ENCODE data around the gene DUSP15.

Gene DUSP15

GRCh38 chr20:31897541-31897940, 27.2 kb upstream of the DUSP15 start:
- DNase-seq: no peak
- H3K36me3 ChIP-seq: no peaks in the 10 kb centered on the region
- no peaks in the 10 kb centered on the region for H3K4me1 ChIP-seq
- H3K9me3 ChIP-seq: no peaks in the 10 kb centered on the region
- TF ChIP-seq, protein P1, sequence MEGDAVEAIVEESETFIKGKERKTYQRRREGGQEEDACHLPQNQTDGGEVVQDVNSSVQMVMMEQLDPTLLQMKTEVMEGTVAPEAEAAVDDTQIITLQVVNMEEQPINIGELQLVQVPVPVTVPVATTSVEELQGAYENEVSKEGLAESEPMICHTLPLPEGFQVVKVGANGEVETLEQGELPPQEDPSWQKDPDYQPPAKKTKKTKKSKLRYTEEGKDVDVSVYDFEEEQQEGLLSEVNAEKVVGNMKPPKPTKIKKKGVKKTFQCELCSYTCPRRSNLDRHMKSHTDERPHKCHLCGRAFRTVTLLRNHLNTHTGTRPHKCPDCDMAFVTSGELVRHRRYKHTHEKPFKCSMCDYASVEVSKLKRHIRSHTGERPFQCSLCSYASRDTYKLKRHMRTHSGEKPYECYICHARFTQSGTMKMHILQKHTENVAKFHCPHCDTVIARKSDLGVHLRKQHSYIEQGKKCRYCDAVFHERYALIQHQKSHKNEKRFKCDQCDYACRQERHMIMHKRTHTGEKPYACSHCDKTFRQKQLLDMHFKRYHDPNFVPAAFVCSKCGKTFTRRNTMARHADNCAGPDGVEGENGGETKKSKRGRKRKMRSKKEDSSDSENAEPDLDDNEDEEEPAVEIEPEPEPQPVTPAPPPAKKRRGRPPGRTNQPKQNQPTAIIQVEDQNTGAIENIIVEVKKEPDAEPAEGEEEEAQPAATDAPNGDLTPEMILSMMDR (IDR thresholded peaks at IDR 0.05; ENCODE audit: low read depth, low read length): no peak
- no peak overlapping the region for H3K4me3 ChIP-seq (ENCODE audit: low read depth, low read length)
- no peaks in the 10 kb centered on the region for H3K27me3 ChIP-seq

DNA sequence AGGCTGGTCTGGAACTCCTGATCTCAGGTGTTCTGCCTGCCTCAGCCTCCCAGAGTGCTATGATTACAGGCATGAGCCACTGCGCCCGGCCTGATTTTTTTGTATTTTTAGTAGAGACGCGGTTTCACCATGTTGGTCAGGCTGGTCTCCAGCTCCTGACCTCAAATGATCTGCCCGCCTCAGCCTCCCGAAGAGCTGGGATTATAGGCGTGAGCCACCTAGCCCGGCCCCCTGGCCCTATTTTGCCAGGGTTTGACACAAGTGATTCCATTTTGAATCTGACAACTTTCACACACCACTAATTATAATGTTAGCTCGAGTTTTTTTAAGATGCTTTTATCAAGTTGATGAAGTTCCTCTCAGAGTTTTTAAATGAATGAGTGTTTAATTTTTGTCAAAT, 25.7 kb upstream of the DUSP15 start:
- H3K4me1 ChIP-seq: no peaks in the 10 kb centered on the region
- TF ChIP-seq, protein P1 (IDR thresholded peaks at IDR 0.05; ENCODE audit: low read depth, low read length): no peak
- DNase-seq: no peak
- H3K27me3 ChIP-seq: no peaks in the 10 kb centered on the region
- no peaks in the 10 kb centered on the region for H3K9me3 ChIP-seq
- no peaks in the 10 kb centered on the region for H3K36me3 ChIP-seq
- H3K4me3 ChIP-seq (ENCODE audit: low read depth, low read length): no peak overlapping the region

- DNase-seq: no peak
- TF ChIP-seq, protein P1 (IDR thresholded peaks at IDR 0.05; ENCODE audit: low read depth, low read length): no peak
- H3K36me3 ChIP-seq: no peaks in the 10 kb centered on the region
These were observed 24.8 kb upstream of the DUSP15 start for GRCh38 chr20:31894980-31895675.

GRCh38 chr20:31890646-31891045, 20.3 kb upstream of the DUSP15 start:
- Histone ChIP-seq H3K4me1 (no peaks in the 10 kb centered on the region), H3K4me3 (ENCODE audit: low read depth, low read length) (no peak overlapping the region), H3K36me3 (no peaks in the 10 kb centered on the region), H3K27me3 (no peaks in the 10 kb centered on the region), H3K9me3 (no peaks in the 10 kb centered on the region)
- TF ChIP-seq, protein P1 (IDR thresholded peaks at IDR 0.05; ENCODE audit: low read depth, low read length): no peak
- no peak for DNase-seq

More at GRCh38 chr20:31894980-31895675, 24.8 kb upstream of the DUSP15 start:
- Histone ChIP-seq H3K9me3 (no peaks in the 10 kb centered on the region), H3K27me3 (no peaks in the 10 kb centered on the region), H3K4me3 (ENCODE audit: low read depth, low read length) (no peak overlapping the region), H3K4me1 (no peaks in the 10 kb centered on the region)

DNA sequence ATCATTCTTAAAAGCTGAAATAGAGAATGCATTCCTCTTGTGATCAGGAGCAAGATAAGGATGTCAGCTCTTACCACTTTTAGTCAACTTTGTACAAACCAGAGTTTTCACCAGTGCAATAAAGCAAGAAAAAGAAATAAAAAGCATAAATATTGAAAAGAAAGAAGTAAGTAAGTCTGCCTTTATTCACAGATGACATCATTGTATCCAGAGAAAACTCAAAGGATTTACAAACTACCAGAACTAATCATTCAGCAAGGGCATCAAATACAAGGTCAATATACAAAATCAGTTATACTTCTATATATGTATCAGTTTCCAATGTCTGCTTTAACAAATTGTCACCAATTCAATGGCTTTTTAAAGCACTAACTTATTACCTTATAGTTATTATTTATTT, 13.5 kb upstream of the DUSP15 start:
- H3K27me3 ChIP-seq: no peaks in the 10 kb centered on the region
- no peaks in the 10 kb centered on the region for H3K4me1 ChIP-seq
- no peak for DNase-seq
- TF ChIP-seq, protein P1 (IDR thresholded peaks at IDR 0.05; ENCODE audit: low read depth, low read length): no peak
- H3K4me3 ChIP-seq (ENCODE audit: low read depth, low read length): no peak overlapping the region
- no peaks in the 10 kb centered on the region for H3K9me3 ChIP-seq
- H3K36me3 ChIP-seq: no peaks in the 10 kb centered on the region

DNA sequence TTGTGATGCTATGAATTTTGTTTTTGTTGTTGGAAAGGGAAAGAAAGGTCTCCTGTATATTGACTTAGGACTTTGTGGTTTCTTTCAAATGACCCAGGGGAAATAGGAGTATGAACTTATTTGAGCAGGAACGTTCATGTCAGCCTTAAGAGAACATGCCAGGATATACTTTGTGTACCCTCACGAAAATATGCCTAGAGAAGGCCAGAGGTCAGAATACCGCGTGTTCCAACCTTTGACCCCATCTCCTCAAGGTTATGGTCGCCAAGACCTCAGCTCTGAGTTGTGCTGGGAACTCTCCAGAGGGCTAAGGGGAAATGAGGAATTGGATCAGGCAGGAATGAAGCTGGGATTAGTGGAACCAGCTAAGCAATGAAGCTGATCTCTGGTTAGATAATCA, 11.6 kb upstream of the DUSP15 start:
- no peak overlapping the region for H3K4me3 ChIP-seq (ENCODE audit: low read depth, low read length)
- no peaks in the 10 kb centered on the region for H3K9me3 ChIP-seq
- H3K27me3 ChIP-seq: no peaks in the 10 kb centered on the region
- H3K36me3 ChIP-seq: no peaks in the 10 kb centered on the region
- DNase-seq: no peak
- no peaks in the 10 kb centered on the region for H3K4me1 ChIP-seq
- TF ChIP-seq, protein P1 (IDR thresholded peaks at IDR 0.05; ENCODE audit: low read depth, low read length): no peak
